Kidney (tissue), 14 donors: ENCODE data around the gene NAA16. TPM values are rescaled to one million over a fixed set of nuclear protein-coding genes. Genes with fewer than 3 reads are reported as not detected.

Experiments
- DNase-seq, 5 donors: peaks; one replicate each; pipeline ENCODE4 v3.0.0-alpha.2; 2013 to 2020
- FAIRE-seq: peaks from 2 replicates; lab custom pipeline; 2012; peaks lifted over from hg19 to GRCh38; lab: Jason Lieb, UNC
- H3K27ac ChIP-seq, 2 donors: one replicate each; pipeline ENCODE4 v1.7.0; 2013; ENCODE audit warnings: low read depth in 2 of 2, low read length in 2 of 2, inconsistent platforms in 1 of 2
- H3K27me3 ChIP-seq: one replicate; pipeline ENCODE4 v1.7.1; 2013; ENCODE audit warnings: low read length, inconsistent platforms; ENCODE audit not compliant: control insufficient read depth, insufficient read depth
- H3K36me3 ChIP-seq, 3 donors: one replicate each; pipeline versions ENCODE4 v1.7.0 to v1.7.1; 2013; ENCODE audit warnings: low read length in 3 of 3, control low read depth in 1 of 3, inconsistent platforms in 1 of 3; ENCODE audit not compliant: insufficient read depth in 3 of 3, control insufficient read depth in 2 of 3
- H3K4me1 ChIP-seq, 3 donors: one replicate each; pipeline versions ENCODE4 v1.7.0 to v1.7.1; 2013; ENCODE audit warnings: low read length in 3 of 3, inconsistent platforms in 1 of 3, low read depth in 1 of 3; ENCODE audit not compliant: control insufficient read depth in 2 of 3, insufficient read depth in 2 of 3
- H3K4me3 ChIP-seq, 3 donors: one replicate each; pipeline versions ENCODE4 v1.7.0 to v1.8.1; 2013; ENCODE audit warnings: low read length in 3 of 3, control low read depth in 1 of 3, inconsistent platforms in 1 of 3
- H3K9ac ChIP-seq, 3 donors: one replicate each; pipeline versions ENCODE4 v1.7.0 to v1.7.1; 2013; ENCODE audit warnings: low read length in 3 of 3, control low read depth in 1 of 3, inconsistent platforms in 1 of 3
- H3K9me3 ChIP-seq, 3 donors: one replicate each; pipeline versions ENCODE4 v1.7.0 to v1.7.1; 2013; ENCODE audit warnings: low read length in 3 of 3, control low read depth in 1 of 3, inconsistent platforms in 1 of 3; ENCODE audit not compliant: control insufficient read depth in 2 of 3, insufficient read depth in 1 of 3
- intact Hi-C: fragments of 100-400 bp; cut with DNase I; formaldehyde crosslinking; loops from one replicate; pipeline ENCODE4 v1.11.1; 2022
- polyA plus RNA-seq: library from polyadenylated mRNA; stranded (reverse); fragments of 350-450 nt; fragmentation: Illumina TruSeq; extraction: RNeasy Lipid Tissue Mini Kit (QIAGEN cat#74804); gene quantifications from one replicate; pipeline ENCODE4 v1.2.3, GENCODE V29; 2014; ENCODE audit warnings: low read depth, low replicate concordance; ENCODE audit not compliant: insufficient read depth
- total RNA-seq: library from RNA; stranded (reverse); fragmentation: NEBNext Ultra II Directional; extraction: Animal tissue kit (Norgen Biotek cat#: 25700); gene quantifications from one replicate; pipeline ENCODE4 v1.2.1, GENCODE V29; 2021
- TF ChIP-seq, protein P1 (sequence below): IDR thresholded peaks from 3 replicates; pipeline ENCODE4 v1.5.1; 2012; ENCODE audit warnings: mild to moderate bottlenecking, moderate library complexity, borderline replicate concordance; ENCODE audit not compliant: insufficient read depth; ENCODE audit errors: extremely low read depth
- donor health status: control.
- donor health status: control.
- donor health status: control.
- donor health status: control.
- donor health status: control.
- donor health status: DM: yes; HTN: yes; CAD: no.
- donor health status: Normal renal cell carcinoma (clear cell type).

Gene NAA16
- total and polyA plus RNA-seq, 2 donors from 2014 or later = 6.4 to 22.3 TPM

DNA sequence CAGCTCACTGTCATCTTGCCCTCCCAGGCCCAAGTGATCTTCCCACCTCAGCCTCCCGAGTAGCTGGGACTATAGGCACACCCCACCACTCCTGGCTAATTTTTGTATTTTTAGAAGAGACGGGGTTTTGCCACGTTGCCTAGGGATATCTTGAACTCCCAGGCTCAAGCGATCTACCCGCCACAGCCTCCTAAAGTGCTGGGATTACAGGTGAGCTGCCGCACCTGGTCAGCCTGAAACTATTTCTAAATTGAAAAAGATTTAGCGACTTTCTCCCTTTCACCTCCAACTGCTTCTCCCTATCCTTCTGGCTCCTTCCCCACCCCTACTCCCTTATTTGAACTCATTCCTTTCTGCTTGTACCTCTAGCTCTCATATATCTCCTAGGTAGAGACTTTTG lies 19.8 kb upstream of the NAA16 start:
- peaks cover 0 to 3% (median 0%) of the 10 kb centered on the region in 3 donors for H3K9me3 ChIP-seq
- H3K9ac ChIP-seq = no peak overlapping the region
- FAIRE-seq = no peak
- no peak for DNase-seq
- TF ChIP-seq, protein P1, sequence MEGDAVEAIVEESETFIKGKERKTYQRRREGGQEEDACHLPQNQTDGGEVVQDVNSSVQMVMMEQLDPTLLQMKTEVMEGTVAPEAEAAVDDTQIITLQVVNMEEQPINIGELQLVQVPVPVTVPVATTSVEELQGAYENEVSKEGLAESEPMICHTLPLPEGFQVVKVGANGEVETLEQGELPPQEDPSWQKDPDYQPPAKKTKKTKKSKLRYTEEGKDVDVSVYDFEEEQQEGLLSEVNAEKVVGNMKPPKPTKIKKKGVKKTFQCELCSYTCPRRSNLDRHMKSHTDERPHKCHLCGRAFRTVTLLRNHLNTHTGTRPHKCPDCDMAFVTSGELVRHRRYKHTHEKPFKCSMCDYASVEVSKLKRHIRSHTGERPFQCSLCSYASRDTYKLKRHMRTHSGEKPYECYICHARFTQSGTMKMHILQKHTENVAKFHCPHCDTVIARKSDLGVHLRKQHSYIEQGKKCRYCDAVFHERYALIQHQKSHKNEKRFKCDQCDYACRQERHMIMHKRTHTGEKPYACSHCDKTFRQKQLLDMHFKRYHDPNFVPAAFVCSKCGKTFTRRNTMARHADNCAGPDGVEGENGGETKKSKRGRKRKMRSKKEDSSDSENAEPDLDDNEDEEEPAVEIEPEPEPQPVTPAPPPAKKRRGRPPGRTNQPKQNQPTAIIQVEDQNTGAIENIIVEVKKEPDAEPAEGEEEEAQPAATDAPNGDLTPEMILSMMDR = no peak
- no peak overlapping the region for H3K4me3 ChIP-seq
- no peaks in the 10 kb centered on the region for H3K4me1 ChIP-seq
- intact Hi-C loops = no loop called here
- no peaks in the 10 kb centered on the region for H3K36me3 ChIP-seq
- no peak overlapping the region for H3K27ac ChIP-seq
- H3K27me3 ChIP-seq = no peaks in the 10 kb centered on the region

- FAIRE-seq (no peak), DNase-seq (no peak)
- Histone ChIP-seq H3K9me3 (peaks cover 0 to 3% (median 0%) of the 10 kb centered on the region in 3 donors), H3K36me3 (no peaks in the 10 kb centered on the region), H3K27ac (no peak overlapping the region), H3K27me3 (no peaks in the 10 kb centered on the region), H3K4me3 (no peak overlapping the region), H3K4me1 (no peaks in the 10 kb centered on the region), H3K9ac (no peak overlapping the region)
- intact Hi-C loops = no loop called here
- TF ChIP-seq, protein P1 = no peak
These were observed 17.8 kb upstream of the NAA16 start for GRCh38 chr13:41293272-41293671.

DNA sequence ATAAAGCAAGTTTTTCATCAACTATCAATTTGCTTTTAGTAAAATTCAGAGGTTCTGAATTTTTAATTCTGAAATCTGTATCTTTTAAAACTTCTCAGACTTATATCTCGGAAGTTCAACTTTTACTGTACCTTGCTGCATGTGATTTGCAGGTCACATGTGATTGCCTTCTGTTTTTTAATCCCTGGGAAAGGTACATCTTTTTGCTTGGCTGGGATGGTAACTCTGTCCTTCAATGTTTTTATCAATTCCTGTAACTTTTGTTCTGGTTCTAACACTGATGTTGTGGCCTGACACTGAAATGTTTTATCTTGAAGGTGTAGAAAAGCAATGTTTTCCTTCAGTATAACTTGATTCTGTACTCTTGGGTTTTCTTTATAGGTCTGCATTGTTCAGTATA lies 16.2 kb upstream of the NAA16 start:
- intact Hi-C loops = no loop called here
- no peak overlapping the region for H3K27ac ChIP-seq
- FAIRE-seq (no peak), DNase-seq (no peak)
- peaks cover 0 to 3% (median 0%) of the 10 kb centered on the region in 3 donors for H3K9me3 ChIP-seq
- TF ChIP-seq, protein P1 = no peak
- H3K4me3 ChIP-seq = no peak overlapping the region
- no peaks in the 10 kb centered on the region for H3K36me3 ChIP-seq
- no peaks in the 10 kb centered on the region for H3K27me3 ChIP-seq
- H3K4me1 ChIP-seq = no peaks in the 10 kb centered on the region
- H3K9ac ChIP-seq = no peak overlapping the region

GRCh38 chr13:41295973-41296372 lies 15.1 kb upstream of the NAA16 start:
- H3K36me3 ChIP-seq = no peaks in the 10 kb centered on the region
- FAIRE-seq = no peak
- intact Hi-C loops = no loop called here
- H3K4me3 ChIP-seq = no peak overlapping the region
- H3K4me1 ChIP-seq = no peaks in the 10 kb centered on the region
- no peaks in the 10 kb centered on the region for H3K27me3 ChIP-seq
- no peak for DNase-seq
- no peak overlapping the region for H3K9ac ChIP-seq
- TF ChIP-seq, protein P1 = no peak
- no peak overlapping the region for H3K27ac ChIP-seq
- H3K9me3 ChIP-seq = peaks cover 0 to 3% (median 0%) of the 10 kb centered on the region in 3 donors
